SIG-M5 treated with dmso at 0.1 percent for 504 hours (cell line): ENCODE data around the gene PPP1R14C.
"Not testable (repeated sequence)": the region's sequence is repeated elsewhere in the genome, so short reads cannot be mapped to it uniquely, and the experiment has no call there.

Experiments used
- DNase-seq: peaks from one replicate; lab custom pipeline; 2025; ENCODE audit not compliant: unreplicated experiment; lab: John Stamatoyannopoulos, UW

The PPP1R14C gene

GRCh38 chr6:150212778-150213177 is 69.9 kb downstream of the PPP1R14C start:
- DNase-seq, result no peak

GRCh38 chr6:150213301-150213700 is 70.5 kb downstream of the PPP1R14C start:
- no peak for DNase-seq

- no peak for DNase-seq
Measured at GRCh38 chr6:150214310-150214709, 71.5 kb downstream of the PPP1R14C start.

- no peak for DNase-seq
Measured at GRCh38 chr6:150220634-150221551, 78.0 kb downstream of the PPP1R14C start.

GRCh38 chr6:150224820-150225219 is 82.0 kb downstream of the PPP1R14C start:
- no peak for DNase-seq

GRCh38 chr6:150227281-150227680 is 84.4 kb downstream of the PPP1R14C start:
- DNase-seq, result no peak

- DNase-seq, result no peak
Measured at GRCh38 chr6:150228072-150228733, 85.4 kb downstream of the PPP1R14C start.

GRCh38 chr6:150229436-150230163 is 86.8 kb downstream of the PPP1R14C start:
- no peak for DNase-seq

GRCh38 chr6:150230164-150230561 is 87.3 kb downstream of the PPP1R14C start:
- DNase-seq, result no peak

- DNase-seq, result no peak
Measured at GRCh38 chr6:150230832-150231524, 88.1 kb downstream of the PPP1R14C start.

GRCh38 chr6:150231525-150231850 is 88.6 kb downstream of the PPP1R14C start:
- DNase-seq, result no peak

- DNase-seq, result no peak
Measured at GRCh38 chr6:150233843-150234269, 91.0 kb downstream of the PPP1R14C start.

- DNase-seq, result no peak
Measured at GRCh38 chr6:150235218-150235617, 92.4 kb downstream of the PPP1R14C start.

- DNase-seq, result no peak
Measured at GRCh38 chr6:150236114-150236513, 93.3 kb downstream of the PPP1R14C start.

- DNase-seq, result no peak
Measured at GRCh38 chr6:150236544-150236943, 93.7 kb downstream of the PPP1R14C start.

GRCh38 chr6:150237626-150238025 is 94.8 kb downstream of the PPP1R14C start:
- DNase-seq, result no peak

- DNase-seq, result no peak
Measured at GRCh38 chr6:150238336-150238741, 95.5 kb downstream of the PPP1R14C start.

GRCh38 chr6:150238846-150239407 is 96.1 kb downstream of the PPP1R14C start:
- DNase-seq, result peak; percentile 42

GRCh38 chr6:150241756-150242155 is 98.9 kb downstream of the PPP1R14C start:
- not testable (repeated sequence) for DNase-seq

GRCh38 chr6:150243620-150244314 is 100.9 kb downstream of the PPP1R14C start:
- no peak for DNase-seq
